OCI-LY1 (cell line): ENCODE measurements around the gene ANKRD13A.

ENCODE experiments used
- H2AFZ ChIP-seq: fragments of 200-600 bp; sonication (generic), shearing (Covaris generic); 2 replicates; pipeline ENCODE4 v1.6.0; 2014; ENCODE audit warnings: antibody characterized with exemption, mild to moderate bottlenecking, low read length
- H3F3A ChIP-seq: fragments of 200-600 bp; sonication (generic), shearing (Covaris generic); 2 replicates; pipeline ENCODE4 v1.6.0; 2014; ENCODE audit warnings: mild to moderate bottlenecking, antibody characterized with exemption, low read length, moderate library complexity; ENCODE audit not compliant: insufficient read depth
- H3K27ac ChIP-seq: fragments of 200-600 bp; sonication (generic); 2 replicates; pipeline ENCODE4 v1.5.1; 2014; ENCODE audit warnings: low read length, mixed run types, mild to moderate bottlenecking, low read depth; ENCODE audit not compliant: poor library complexity, severe bottlenecking
- H3K27me3 ChIP-seq: fragments of 200-600 bp; sonication (generic); 2 replicates; pipeline ENCODE4 v1.6.0; 2014; ENCODE audit warnings: antibody characterized with exemption, mild to moderate bottlenecking, low read length, moderate library complexity; ENCODE audit not compliant: insufficient read depth
- H3K36me3 ChIP-seq: fragments of 200-600 bp; sonication (generic); 2 replicates; pipeline ENCODE4 v1.6.1; 2014; ENCODE audit warnings: mild to moderate bottlenecking, antibody characterized with exemption, low read length, moderate library complexity, mixed read lengths; ENCODE audit not compliant: insufficient read depth
- H3K4me1 ChIP-seq: fragments of 200-600 bp; sonication (generic); 2 replicates; pipeline ENCODE4 v1.5.1; 2014; ENCODE audit warnings: mild to moderate bottlenecking, low read length, moderate library complexity; ENCODE audit not compliant: insufficient read depth, severe bottlenecking
- H3K4me2 ChIP-seq: fragments of 200-600 bp; sonication (generic), shearing (Covaris generic); 2 replicates; pipeline ENCODE4 v1.6.1; 2014; ENCODE audit warnings: low read length
- H3K4me3 ChIP-seq: fragments of 200-600 bp; sonication (generic); 2 replicates; pipeline ENCODE4 v1.5.1; 2014; ENCODE audit warnings: low read length, low read depth, mild to moderate bottlenecking, mixed read lengths; ENCODE audit not compliant: poor library complexity, severe bottlenecking
- H3K79me2 ChIP-seq: fragments of 200-600 bp; shearing (Covaris generic); 2 replicates; pipeline ENCODE4 v1.6.1; 2016; ENCODE audit warnings: mixed run types, low read length, mixed read lengths; ENCODE audit not compliant: insufficient read depth
- H3K9ac ChIP-seq: fragments of 200-600 bp; sonication (generic), shearing (Covaris generic); 2 replicates; pipeline ENCODE4 v1.6.1; 2014; ENCODE audit warnings: mild to moderate bottlenecking, low read length, mixed read lengths
- H3K9me2 ChIP-seq: fragments of 200-600 bp; sonication (generic), shearing (Covaris generic); 2 replicates; pipeline ENCODE4 v1.6.1; 2014; ENCODE audit warnings: low read depth, mild to moderate bottlenecking, low read length, mixed read lengths
- H3K9me3 ChIP-seq: fragments of 200-600 bp; shearing (Covaris generic); 2 replicates; pipeline ENCODE4 v1.6.1; 2014; ENCODE audit warnings: low read length, mixed read lengths
- H4K20me1 ChIP-seq: fragments of 200-600 bp; sonication (generic), shearing (Covaris generic); 2 replicates; pipeline ENCODE4 v1.6.0; 2016; ENCODE audit warnings: mild to moderate bottlenecking, low read length; ENCODE audit not compliant: insufficient read depth
- EZH2 ChIP-seq: fragments of 200-600 bp; sonication (generic), shearing (Covaris generic); IDR thresholded peaks from 2 replicates; pipeline ENCODE4 v1.8.0; 2017; ENCODE audit warnings: borderline replicate concordance, mixed run types, mild to moderate bottlenecking, antibody characterized with exemption, low read length, moderate library complexity, mixed read lengths
- TF ChIP-seq, protein P1 (sequence below): fragments of 200-600 bp; sonication (generic), shearing (Covaris generic); IDR thresholded peaks from 2 replicates; pipeline ENCODE4 v1.5.1; 2017; ENCODE audit warnings: mild to moderate bottlenecking, antibody characterized with exemption, low read length, moderate library complexity, mixed read lengths

The ANKRD13A gene

DNA sequence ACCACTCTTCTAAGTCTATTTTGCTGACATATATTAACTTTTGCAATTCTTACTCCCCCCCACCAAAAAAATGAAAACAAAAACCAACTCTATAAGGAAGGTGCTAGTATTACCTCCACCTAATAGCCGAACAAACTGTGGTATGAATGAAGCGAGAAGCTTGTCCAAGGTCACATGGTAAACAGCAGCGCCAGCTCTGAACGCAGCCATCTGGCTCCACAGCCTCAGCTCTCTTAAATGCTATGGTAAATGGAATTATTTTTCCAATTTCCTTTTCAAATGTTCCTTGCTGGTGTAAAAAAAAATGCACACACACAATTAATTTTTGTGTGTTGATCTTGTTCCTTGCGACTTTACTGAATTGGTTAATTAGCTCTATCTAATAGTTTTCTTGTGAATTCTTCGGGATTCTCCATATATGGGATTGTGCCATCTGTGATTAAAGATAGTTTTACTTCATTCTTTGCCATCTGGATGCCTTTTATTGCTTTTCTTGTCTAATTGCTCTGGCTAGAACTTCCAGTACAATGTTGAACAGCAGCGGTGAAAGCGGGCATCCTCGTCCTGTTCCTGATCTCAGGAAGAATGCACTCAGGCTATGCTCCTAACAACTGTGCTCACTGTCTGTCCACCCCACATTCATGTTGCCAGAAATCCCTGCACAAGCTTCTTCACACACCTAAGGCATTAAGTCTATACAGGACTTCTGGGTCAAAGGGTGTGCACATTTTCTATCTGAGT lies 59.8 kb downstream of the ANKRD13A start:
- H3K27ac ChIP-seq = no peak overlapping the region

DNA sequence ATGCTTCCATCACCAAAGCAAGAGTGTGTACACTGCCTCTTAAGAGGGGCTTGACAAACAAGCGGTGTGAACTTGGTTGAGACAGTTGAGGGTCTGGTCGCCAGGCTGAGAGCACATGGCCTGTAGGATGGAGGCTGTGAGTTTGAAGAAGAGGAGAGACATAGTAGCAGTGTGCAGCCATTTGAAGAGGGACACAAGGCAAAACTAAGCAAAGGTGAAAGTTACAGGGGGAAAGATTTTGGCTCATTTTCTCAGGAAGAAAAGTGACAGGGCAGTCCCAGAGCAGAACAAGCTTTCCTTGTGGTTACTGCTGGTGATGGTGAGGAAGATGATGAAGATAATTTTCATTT lies 60.4 kb downstream of the ANKRD13A start:
- Histone ChIP-seq H3F3A (no peaks in the 10 kb centered on the region), H3K9me2 (no peaks in the 10 kb centered on the region), H3K27ac (no peak overlapping the region), H3K9ac (no peak overlapping the region), H4K20me1 (no peaks in the 10 kb centered on the region), H3K9me3 (no peaks in the 10 kb centered on the region), H3K4me1 (no peaks in the 10 kb centered on the region), H3K4me2 (no peak overlapping the region), H2AFZ (no peak overlapping the region), H3K36me3 (no peaks in the 10 kb centered on the region), H3K27me3 (no peaks in the 10 kb centered on the region), H3K4me3 (no peak overlapping the region), H3K79me2 (no peaks in the 10 kb centered on the region)
- no peak for TF ChIP-seq EZH2
- TF ChIP-seq, protein P1, sequence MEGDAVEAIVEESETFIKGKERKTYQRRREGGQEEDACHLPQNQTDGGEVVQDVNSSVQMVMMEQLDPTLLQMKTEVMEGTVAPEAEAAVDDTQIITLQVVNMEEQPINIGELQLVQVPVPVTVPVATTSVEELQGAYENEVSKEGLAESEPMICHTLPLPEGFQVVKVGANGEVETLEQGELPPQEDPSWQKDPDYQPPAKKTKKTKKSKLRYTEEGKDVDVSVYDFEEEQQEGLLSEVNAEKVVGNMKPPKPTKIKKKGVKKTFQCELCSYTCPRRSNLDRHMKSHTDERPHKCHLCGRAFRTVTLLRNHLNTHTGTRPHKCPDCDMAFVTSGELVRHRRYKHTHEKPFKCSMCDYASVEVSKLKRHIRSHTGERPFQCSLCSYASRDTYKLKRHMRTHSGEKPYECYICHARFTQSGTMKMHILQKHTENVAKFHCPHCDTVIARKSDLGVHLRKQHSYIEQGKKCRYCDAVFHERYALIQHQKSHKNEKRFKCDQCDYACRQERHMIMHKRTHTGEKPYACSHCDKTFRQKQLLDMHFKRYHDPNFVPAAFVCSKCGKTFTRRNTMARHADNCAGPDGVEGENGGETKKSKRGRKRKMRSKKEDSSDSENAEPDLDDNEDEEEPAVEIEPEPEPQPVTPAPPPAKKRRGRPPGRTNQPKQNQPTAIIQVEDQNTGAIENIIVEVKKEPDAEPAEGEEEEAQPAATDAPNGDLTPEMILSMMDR = no peak

More for the DNA sequence above, 59.8 kb downstream of the ANKRD13A start:
- no peak overlapping the region for H3K9ac ChIP-seq
- H3K4me1 ChIP-seq = no peaks in the 10 kb centered on the region
- H4K20me1 ChIP-seq = no peaks in the 10 kb centered on the region
- TF ChIP-seq EZH2 = no peak
- TF ChIP-seq, protein P1 = no peak
- no peaks in the 10 kb centered on the region for H3K9me3 ChIP-seq
- H3K4me3 ChIP-seq = no peak overlapping the region
- H3K79me2 ChIP-seq = no peaks in the 10 kb centered on the region
- H3F3A ChIP-seq = no peaks in the 10 kb centered on the region
- H2AFZ ChIP-seq = no peak overlapping the region
- no peak overlapping the region for H3K4me2 ChIP-seq
- H3K9me2 ChIP-seq = no peaks in the 10 kb centered on the region
- H3K27me3 ChIP-seq = no peaks in the 10 kb centered on the region
- no peaks in the 10 kb centered on the region for H3K36me3 ChIP-seq

DNA sequence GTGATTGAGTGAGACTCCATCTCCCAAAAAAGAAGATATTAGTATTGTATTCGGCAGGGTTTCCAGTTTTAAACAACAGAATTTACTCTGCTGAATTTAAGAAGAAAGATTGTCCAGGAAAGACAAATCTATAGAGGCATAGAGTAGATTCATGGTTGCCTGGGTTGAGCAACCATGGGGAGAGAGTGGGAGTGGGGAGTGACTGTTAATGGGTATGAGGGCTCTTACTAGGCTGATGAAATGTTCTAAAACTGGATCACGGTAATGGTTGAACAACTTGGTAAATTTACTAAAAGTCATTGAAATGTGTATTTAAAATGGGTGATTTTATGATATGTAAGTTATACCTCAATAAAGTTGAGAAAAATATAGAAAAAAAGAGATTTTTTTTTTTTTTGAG lies 63.0 kb downstream of the ANKRD13A start:
- H3K9ac ChIP-seq = no peak overlapping the region
- H3K4me2 ChIP-seq = no peak overlapping the region
- no peak overlapping the region for H3K4me3 ChIP-seq
- no peak for TF ChIP-seq EZH2
- TF ChIP-seq, protein P1 = no peak
- no peaks in the 10 kb centered on the region for H3K79me2 ChIP-seq
- H3K9me3 ChIP-seq = no peaks in the 10 kb centered on the region
- H3K4me1 ChIP-seq = no peaks in the 10 kb centered on the region
- no peaks in the 10 kb centered on the region for H3F3A ChIP-seq
- H3K27me3 ChIP-seq = no peaks in the 10 kb centered on the region
- no peaks in the 10 kb centered on the region for H3K9me2 ChIP-seq
- H3K36me3 ChIP-seq = no peaks in the 10 kb centered on the region
- no peak overlapping the region for H3K27ac ChIP-seq
- H2AFZ ChIP-seq = no peak overlapping the region
- H4K20me1 ChIP-seq = no peaks in the 10 kb centered on the region
